CMK (cell line): Measurements from ENCODE around the gene C19orf53.

Source experiments
- DNase-seq: peaks from one replicate; pipeline ENCODE4 v3.0.0-alpha.2; 2010; ENCODE audit warnings: low read depth

The C19orf53 gene

DNA sequence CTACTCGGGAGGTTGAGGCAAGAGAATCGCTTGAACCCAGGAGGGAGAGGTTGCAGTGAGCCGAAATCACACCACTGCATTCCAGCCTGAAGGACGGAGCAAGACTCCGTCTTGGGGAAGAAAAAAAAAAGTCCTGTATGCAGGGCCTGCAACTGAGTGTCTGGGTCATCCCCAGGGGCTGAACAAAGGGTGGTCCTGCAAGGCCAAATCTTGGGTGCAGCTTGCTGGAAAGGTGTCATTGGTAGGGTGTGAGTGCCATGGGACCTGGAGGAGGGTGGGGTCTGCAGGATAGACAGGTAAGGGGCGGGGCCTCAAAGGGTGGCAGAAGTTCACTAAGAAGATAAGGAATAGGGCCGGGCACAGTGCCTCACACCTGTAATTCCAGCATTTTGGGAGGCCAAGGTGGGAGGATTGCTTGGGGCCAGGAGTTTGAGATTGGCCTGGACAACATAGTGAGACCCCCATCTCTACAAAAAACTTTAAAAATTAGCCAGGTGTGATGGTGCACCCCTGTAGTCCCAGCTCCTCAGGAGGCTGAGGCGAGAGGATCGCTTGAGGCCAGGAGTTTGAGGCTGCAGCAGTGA, 52.5 kb downstream of the C19orf53 start:
- no peak for DNase-seq

- DNase-seq, result no peak
Observed at GRCh38 chr19:13827656-13828055, 53.4 kb downstream of the C19orf53 start.
